Neutrophil (primary cell): ENCODE measurements around the gene GALNTL6.
"Not testable (repeated sequence)": the region's sequence is repeated elsewhere in the genome, so short reads cannot be mapped to it uniquely, and the experiment has no call there.

Experiments used
- H3K27ac ChIP-seq: fragments of 200-600 bp; sonication (generic); 2 replicates; pipeline ENCODE4 v1.5.1; 2016; ENCODE audit warnings: mild to moderate bottlenecking, moderate library complexity
- H3K27me3 ChIP-seq: fragments of 200-600 bp; sonication (generic); 2 replicates; pipeline ENCODE4 v1.6.0; 2016; ENCODE audit warnings: mild to moderate bottlenecking
- H3K36me3 ChIP-seq: fragments of 200-600 bp; sonication (generic); 2 replicates; pipeline ENCODE4 v1.5.1; 2017
- H3K4me1 ChIP-seq, 2 experiments: fragments of 200-600 bp in 1 of 2; sonication (generic) in 1 of 2; 1 replicate in 1 of 2; 2 replicates in 1 of 2; pipeline versions ENCODE4 v1.5.1 to v1.6.1; 2013 to 2016; ENCODE audit warnings: low read depth in 1 of 2, low read length in 1 of 2, mild to moderate bottlenecking in 1 of 2, moderate library complexity in 1 of 2; ENCODE audit not compliant: control insufficient read depth in 1 of 2, insufficient read depth in 1 of 2
- H3K4me3 ChIP-seq, 2 experiments: fragments of 200-600 bp in 1 of 2; sonication (generic) in 1 of 2; 1 replicate in 1 of 2; 2 replicates in 1 of 2; pipeline ENCODE4 v1.5.1; 2013 to 2016; ENCODE audit warnings: low read depth in 1 of 2, low read length in 1 of 2, mild to moderate bottlenecking in 1 of 2, moderate library complexity in 1 of 2
- H3K9me3 ChIP-seq: fragments of 200-600 bp; sonication (generic); 2 replicates; pipeline ENCODE4 v1.5.1; 2016
- CTCF ChIP-seq: fragments of 200-600 bp; sonication (generic); IDR thresholded peaks from 2 replicates; pipeline ENCODE4 v1.5.1; 2016; ENCODE audit warnings: antibody characterized with exemption

Gene GALNTL6

GRCh38 chr4:173041482-173041881, 1228.3 kb downstream of the GALNTL6 start:
- Histone ChIP-seq H3K27ac (no peak overlapping the region), H3K27me3 (no peaks in the 10 kb centered on the region), H3K4me3 (no peak overlapping the region), H3K36me3 (no peaks in the 10 kb centered on the region), H3K9me3 (no peaks in the 10 kb centered on the region), H3K4me1 (no peaks in the 10 kb centered on the region)
- TF ChIP-seq CTCF = no peak

- H3K27ac ChIP-seq, H3K4me3 ChIP-seq, H3K36me3 ChIP-seq, H3K9me3 ChIP-seq, H3K4me1 ChIP-seq, H3K27me3 ChIP-seq: not testable (repeated sequence)
Observed at GRCh38 chr4:173042139-173042538, 1228.9 kb downstream of the GALNTL6 start.

GRCh38 chr4:173044340-173044739, 1231.1 kb downstream of the GALNTL6 start:
- Histone ChIP-seq H3K27ac (no peak overlapping the region), H3K4me3 (no peak overlapping the region), H3K36me3 (no peaks in the 10 kb centered on the region)

GRCh38 chr4:173045571-173045970, 1232.4 kb downstream of the GALNTL6 start:
- H3K4me3 ChIP-seq = no peak overlapping the region
- no peaks in the 10 kb centered on the region for H3K36me3 ChIP-seq
- H3K4me1 ChIP-seq = no peaks in the 10 kb centered on the region
- H3K27me3 ChIP-seq = no peaks in the 10 kb centered on the region
- no peaks in the 10 kb centered on the region for H3K9me3 ChIP-seq
- no peak overlapping the region for H3K27ac ChIP-seq
- TF ChIP-seq CTCF = no peak

More at GRCh38 chr4:173044340-173044739, 1231.1 kb downstream of the GALNTL6 start:
- Histone ChIP-seq H3K9me3 (no peaks in the 10 kb centered on the region), H3K4me1 (no peaks in the 10 kb centered on the region), H3K27me3 (no peaks in the 10 kb centered on the region)
- no peak for TF ChIP-seq CTCF

- H3K36me3 ChIP-seq = no peaks in the 10 kb centered on the region
- no peak overlapping the region for H3K27ac ChIP-seq
- H3K4me3 ChIP-seq = no peak overlapping the region
- no peaks in the 10 kb centered on the region for H3K27me3 ChIP-seq
- TF ChIP-seq CTCF = no peak
- no peaks in the 10 kb centered on the region for H3K9me3 ChIP-seq
- H3K4me1 ChIP-seq = no peaks in the 10 kb centered on the region
Observed at GRCh38 chr4:173046144-173046543, 1232.9 kb downstream of the GALNTL6 start.

GRCh38 chr4:173046818-173047217, 1233.6 kb downstream of the GALNTL6 start:
- H3K36me3 ChIP-seq = no peaks in the 10 kb centered on the region
- no peak overlapping the region for H3K4me3 ChIP-seq
- no peaks in the 10 kb centered on the region for H3K4me1 ChIP-seq
- H3K27ac ChIP-seq = no peak overlapping the region
- TF ChIP-seq CTCF = no peak
- no peaks in the 10 kb centered on the region for H3K27me3 ChIP-seq
- no peaks in the 10 kb centered on the region for H3K9me3 ChIP-seq
